ENCODE measurements around the gene PREX1. TPM values are rescaled to one million over a fixed set of nuclear protein-coding genes. Genes with fewer than 3 reads are reported as not detected.

PREX1 gene
- total and polyA plus RNA-seq, 2 of the 4 experiments (the other 2 are of a cell fraction), result 0.67 to 0.72 TPM

DNA sequence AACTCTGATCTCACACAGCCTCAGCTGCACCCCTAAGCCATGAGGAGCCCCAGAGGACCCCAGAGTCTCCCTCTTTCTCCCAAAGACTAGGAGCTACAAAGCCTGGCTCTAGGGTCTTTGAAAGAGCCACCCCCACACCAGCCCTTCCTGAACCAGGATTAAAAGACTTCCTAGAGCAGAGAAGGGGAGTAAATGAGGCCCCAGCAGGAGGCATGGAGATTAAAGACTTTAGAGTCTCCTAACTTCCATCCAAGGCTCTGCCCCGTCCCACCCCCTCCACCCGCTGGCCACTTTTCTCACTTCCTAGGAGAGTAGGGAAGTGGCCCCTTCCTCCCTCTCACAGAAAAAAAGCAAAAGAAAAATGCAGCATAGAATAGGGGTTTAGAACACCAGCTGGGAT lies 1.7 kb downstream of the PREX1 start:
- no peaks in the 10 kb centered on the region for H3K79me1 ChIP-seq (ENCODE audit: low read depth in 1 of 2, low read length in 2 of 2)
- TF ChIP-seq MXI1 (IDR thresholded peaks at IDR 0.05; ENCODE audit: borderline replicate concordance, low read depth, low read length) (no peak), RFX5 (IDR thresholded peaks at IDR 0.05; ENCODE audit: low read depth, low read length) (no peak), CEBPB (IDR thresholded peaks at IDR 0.05; ENCODE audit: low read depth, low read length) (no peak), POLR2A (IDR thresholded peaks at IDR 0.05; ENCODE audit: low read depth, low read length) (no peak), FOS (IDR thresholded peaks at IDR 0.05; ENCODE audit: low read depth, low read length) (no peak), NFE2L2 (IDR thresholded peaks at IDR 0.05; ENCODE audit: low read depth, low read length) (no peak)
- TF ChIP-seq, protein P1, sequence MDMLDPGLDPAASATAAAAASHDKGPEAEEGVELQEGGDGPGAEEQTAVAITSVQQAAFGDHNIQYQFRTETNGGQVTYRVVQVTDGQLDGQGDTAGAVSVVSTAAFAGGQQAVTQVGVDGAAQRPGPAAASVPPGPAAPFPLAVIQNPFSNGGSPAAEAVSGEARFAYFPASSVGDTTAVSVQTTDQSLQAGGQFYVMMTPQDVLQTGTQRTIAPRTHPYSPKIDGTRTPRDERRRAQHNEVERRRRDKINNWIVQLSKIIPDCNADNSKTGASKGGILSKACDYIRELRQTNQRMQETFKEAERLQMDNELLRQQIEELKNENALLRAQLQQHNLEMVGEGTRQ (IDR thresholded peaks at IDR 0.05; ENCODE audit: low read depth, low read length), result no peak
- H3K23ac ChIP-seq (ENCODE audit: low read depth, low read length), result no peak overlapping the region
- H2BK15ac ChIP-seq (ENCODE audit: low read depth, low read length), result no peak overlapping the region
- no peak overlapping the region for H2BK120ac ChIP-seq (ENCODE audit: low read depth, low read length)
- no CpG with 5 or more reads among the region's 2 CpGs for WGBS, 2 experiments (ENCODE audit: extremely low coverage in 2 of 2, insufficient read length in 1 of 2)
- dilution Hi-C loops (cut with HindIII; ENCODE audit: low sequenced_read_pairs, unreplicated experiment) (no loop called here), intact Hi-C loops (cut with micrococcal nuclease) (loop anchor here (5.0 to 10.0 kb wide), 2 partner anchors 81 to 171 kb away; no protein-coding TSS in a partner anchor), in situ Hi-C loops (cut with MboI; ENCODE audit: low sequenced_read_pairs) (no loop called here)
- peaks cover 5% of the 10 kb centered on the region; the same call in 1 of the 2 replicates for H3K4me1 ChIP-seq (ENCODE audit: control insufficient read depth, insufficient read depth, low read length)
- H4K8ac ChIP-seq (ENCODE audit: low read depth in 2 of 2, low read length in 2 of 2), result no peak overlapping the region
- H3K9me3 ChIP-seq (ENCODE audit: control insufficient read depth, insufficient read depth, low read length), result no peaks in the 10 kb centered on the region
- H4K91ac ChIP-seq (ENCODE audit: insufficient read depth, low read depth, low read length), result no peak overlapping the region
- BruUV-seq (replicated peaks), result no TSS peak
- no peak overlapping the region for H3K14ac ChIP-seq (replicated peaks; ENCODE audit: low read depth, low read length)
- DNase-seq (no peak), ATAC-seq (ENCODE audit: low read depth) (no peak)
- no peak overlapping the region for H2AFZ ChIP-seq (replicated peaks; ENCODE audit: low read length, poor library complexity)
- 0 out of 2 replicates have a peak, but pooled peaks cover 4% of the 10 kb centered on the region for H4K20me1 ChIP-seq (ENCODE audit: insufficient read depth, low read length)
- no peak overlapping the region for H3K56ac ChIP-seq (ENCODE audit: extremely low read depth, insufficient read depth, low read length)
- no peak overlapping the region for H2AK9ac ChIP-seq (replicated peaks; ENCODE audit: low read depth, low read length, poor library complexity)
- no peak overlapping the region for H2AK5ac ChIP-seq (ENCODE audit: low read depth, low read length)
- no peak overlapping the region for H3K18ac ChIP-seq (ENCODE audit: low read depth, low read length)
- peaks cover 22% of the 10 kb centered on the region for H3K27me3 ChIP-seq (ENCODE audit: control insufficient read depth, insufficient read depth, low read length)
- ChIA-PET POLR2A (ENCODE audit: unreplicated experiment) (no interaction called here), CTCF (no interaction called here)
- H4K5ac ChIP-seq (ENCODE audit: low read depth, low read length), result no peak overlapping the region
- H3K36me3 ChIP-seq (ENCODE audit: control insufficient read depth, insufficient read depth, low read length), result no peaks in the 10 kb centered on the region
- H3K4me3 ChIP-seq (ENCODE audit: insufficient read depth, low read depth, low read length), result no peak overlapping the region
- no peak overlapping the region for H3K4me2 ChIP-seq (ENCODE audit: low read depth, low read length)
- H3K4ac ChIP-seq (ENCODE audit: low read depth, low read length), result no peak overlapping the region
- H3K9ac ChIP-seq (ENCODE audit: low read depth, low read length), result no peak overlapping the region
- no peak overlapping the region for H2BK20ac ChIP-seq (ENCODE audit: low read depth, low read length)
- H2BK5ac ChIP-seq (ENCODE audit: low read depth, low read length, poor library complexity, severe bottlenecking), result no peak overlapping the region
- H3K9me1 ChIP-seq (ENCODE audit: insufficient read depth, low read length), result no peaks in the 10 kb centered on the region
- no peak overlapping the region for H3K27ac ChIP-seq (ENCODE audit: insufficient read depth, low read length)
